DOHH2 (cell line): ENCODE data around the gene ZBTB47.

Experiments
- EZH2phosphoT487 ChIP-seq: fragments of 200-600 bp; sonication (generic); IDR thresholded peaks from 2 replicates; pipeline ENCODE4 v1.6.1; 2017; ENCODE audit warnings: borderline replicate concordance, mild to moderate bottlenecking, antibody characterized with exemption, low read length, moderate library complexity, mixed read lengths
- TF ChIP-seq, protein P1 (sequence below): fragments of 200-600 bp; sonication (generic); IDR thresholded peaks from one replicate; pipeline ENCODE4 v1.5.1; 2014; ENCODE audit warnings: antibody characterized with exemption, mild to moderate bottlenecking, low read depth, low read length; ENCODE audit not compliant: poor library complexity, severe bottlenecking

DNA sequence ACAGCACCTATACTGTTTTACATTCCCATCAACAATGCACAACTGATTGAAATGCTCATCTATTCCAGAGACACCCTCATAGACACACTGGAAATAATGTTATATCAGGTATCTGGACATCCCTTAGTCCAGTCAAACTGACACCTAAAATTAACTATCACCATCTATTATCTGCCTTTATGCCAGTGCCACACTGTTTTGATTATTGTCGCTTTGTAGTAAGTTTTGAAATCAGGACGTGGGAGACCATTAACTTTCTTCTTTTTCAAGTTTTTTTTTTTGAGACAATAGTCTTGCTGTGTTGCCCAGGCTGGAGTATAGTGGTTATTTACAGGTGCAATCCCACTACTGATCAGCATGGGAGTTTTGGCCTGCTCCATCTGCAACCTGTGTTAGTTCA is 22.4 kb downstream of the ZBTB47 start:
- TF ChIP-seq, protein P1, sequence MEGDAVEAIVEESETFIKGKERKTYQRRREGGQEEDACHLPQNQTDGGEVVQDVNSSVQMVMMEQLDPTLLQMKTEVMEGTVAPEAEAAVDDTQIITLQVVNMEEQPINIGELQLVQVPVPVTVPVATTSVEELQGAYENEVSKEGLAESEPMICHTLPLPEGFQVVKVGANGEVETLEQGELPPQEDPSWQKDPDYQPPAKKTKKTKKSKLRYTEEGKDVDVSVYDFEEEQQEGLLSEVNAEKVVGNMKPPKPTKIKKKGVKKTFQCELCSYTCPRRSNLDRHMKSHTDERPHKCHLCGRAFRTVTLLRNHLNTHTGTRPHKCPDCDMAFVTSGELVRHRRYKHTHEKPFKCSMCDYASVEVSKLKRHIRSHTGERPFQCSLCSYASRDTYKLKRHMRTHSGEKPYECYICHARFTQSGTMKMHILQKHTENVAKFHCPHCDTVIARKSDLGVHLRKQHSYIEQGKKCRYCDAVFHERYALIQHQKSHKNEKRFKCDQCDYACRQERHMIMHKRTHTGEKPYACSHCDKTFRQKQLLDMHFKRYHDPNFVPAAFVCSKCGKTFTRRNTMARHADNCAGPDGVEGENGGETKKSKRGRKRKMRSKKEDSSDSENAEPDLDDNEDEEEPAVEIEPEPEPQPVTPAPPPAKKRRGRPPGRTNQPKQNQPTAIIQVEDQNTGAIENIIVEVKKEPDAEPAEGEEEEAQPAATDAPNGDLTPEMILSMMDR, result no peak
- TF ChIP-seq EZH2phosphoT487, result no peak
